Glomerular endothelial cell (primary cell): ENCODE results near the gene P3R3URF. TPM values are rescaled to one million over a fixed set of nuclear protein-coding genes. Genes with fewer than 3 reads are reported as not detected.
A peak's percentile ranks its signal among the peaks of the same experiment; 100 is the strongest.

ENCODE experiments used
- DNase-seq: peaks from one replicate; pipeline ENCODE4 v3.0.0-alpha.2; 2011; ENCODE audit warnings: low read depth, low spot score; ENCODE audit errors: extremely low read depth
- total RNA-seq: library from RNA; depleted of rRNA; stranded (reverse); fragments of >200 nt; gene quantifications from 2 replicates; pipeline ENCODE4 v1.2.3, GENCODE V29; 2015

The P3R3URF gene
- total RNA-seq, 1 donor from 2014 or later = not detected

- no peak for DNase-seq
Measured at GRCh38 chr1:46134660-46135331, 41.5 kb downstream of the P3R3URF start.

- DNase-seq = no peak
Measured at GRCh38 chr1:46133781-46134350, 42.4 kb downstream of the P3R3URF start.

- no peak for DNase-seq
Measured at GRCh38 chr1:46133181-46133658, 43.1 kb downstream of the P3R3URF start.

GRCh38 chr1:46132529-46133180 is 43.6 kb downstream of the P3R3URF start, which contains the start of gene PIK3R3:
Gene PIK3R3, minus strand, starts transcription at chr1:46132629. Its CDS starts 677 bp downstream, at chr1:46131952.
- DNase-seq = peak; percentile 86

GRCh38 chr1:46131712-46132528 is 44.4 kb downstream of the P3R3URF start:
- DNase-seq = no peak

- DNase-seq = no peak
Measured at GRCh38 chr1:46131093-46131492, 45.2 kb downstream of the P3R3URF start.

GRCh38 chr1:46130606-46131005 is 45.7 kb downstream of the P3R3URF start:
- no peak for DNase-seq

GRCh38 chr1:46130121-46130520 is 46.2 kb downstream of the P3R3URF start:
- no peak for DNase-seq

- no peak for DNase-seq
Measured at GRCh38 chr1:46128344-46128743, 47.9 kb downstream of the P3R3URF start.

Other genes starting within 250 kb of the P3R3URF start
- 10.9 and 11.7 TPM in 2 replicates for gene PIK3R3, start 43.9 kb downstream of the P3R3URF start, total RNA-seq
- 2.3 and 8.9 TPM in 2 replicates for gene TSPAN1, start 1.4 kb downstream of the P3R3URF start, total RNA-seq
- gene POMGNT1, start 21.9 kb upstream of the P3R3URF start, total RNA-seq = 63.3 and 70.4 TPM in 2 replicates
- 0.82 and 1.1 TPM in 2 replicates for gene LURAP1, start 26.8 kb upstream of the P3R3URF start, total RNA-seq
- gene RAD54L, start 71.3 kb upstream of the P3R3URF start, total RNA-seq = 1.3 and 4.7 TPM in 2 replicates
- 82.7 and 94.9 TPM in 2 replicates for gene LRRC41, start 127.1 kb upstream of the P3R3URF start, total RNA-seq
- 273 and 455 TPM in 2 replicates for gene UQCRH, start 127.2 kb upstream of the P3R3URF start, total RNA-seq
- gene NSUN4, start 164.3 kb upstream of the P3R3URF start, total RNA-seq = 16.5 and 18.8 TPM in 2 replicates
- 0.97 and 0.99 TPM in 2 replicates for gene FAAH, start 217.8 kb upstream of the P3R3URF start, total RNA-seq